A673 (cell line): ENCODE data around the gene ZMAT5. TPM values are rescaled to one million over a fixed set of nuclear protein-coding genes. Genes with fewer than 3 reads are reported as not detected.

ENCODE experiments used
- BruUV-seq: library from RNA; stranded (reverse); fragments of 400-500 nt; replicated peaks from 2 replicates; lab custom pipeline; 2021; lab: Mats Ljungman, UMichigan
- CTCF ChIA-PET: fragments of 300-600 bp; sonication (Branson Sonifier 250); formaldehyde crosslinking; loops from one replicate; lab custom pipeline; 2022; ENCODE audit warnings: antibody characterized with exemption; lab: Charles Lee
- POLR2A ChIA-PET: fragments of 300-600 bp; sonication (Branson Sonifier 250); formaldehyde crosslinking; loops from one replicate; lab custom pipeline; 2022; ENCODE audit warnings: antibody characterized with exemption; ENCODE audit not compliant: low non-redundant PET; lab: Charles Lee
- DNase-seq: peaks from one replicate; pipeline ENCODE4 v3.0.0-alpha.2; 2015; ENCODE audit warnings: low spot score
- H3K27ac ChIP-seq: fragments of 200-600 bp; sonication (generic); 2 replicates; pipeline ENCODE4 v1.5.1; 2016; ENCODE audit warnings: mixed run types, low read depth, mild to moderate bottlenecking, mixed read lengths, antibody characterized with exemption, low read length; ENCODE audit not compliant: poor library complexity, severe bottlenecking
- H3K27me3 ChIP-seq: fragments of 200-600 bp; sonication (generic); replicated peaks from 2 replicates; pipeline ENCODE4 v1.6.1; 2017; ENCODE audit warnings: mixed run types, low read depth, mild to moderate bottlenecking, mixed read lengths, antibody characterized with exemption, low read length; ENCODE audit not compliant: insufficient read depth, poor library complexity
- H3K36me3 ChIP-seq: fragments of 200-600 bp; sonication (generic); 2 replicates; pipeline ENCODE4 v1.6.1; 2016; ENCODE audit warnings: mixed run types, mild to moderate bottlenecking, mixed read lengths, antibody characterized with exemption, low read length; ENCODE audit not compliant: insufficient read depth, poor library complexity, severe bottlenecking
- H3K4me1 ChIP-seq: fragments of 200-600 bp; sonication (generic); 2 replicates; pipeline ENCODE4 v1.6.1; 2017; ENCODE audit warnings: mixed run types, mild to moderate bottlenecking, mixed read lengths, antibody characterized with exemption, low read length; ENCODE audit not compliant: insufficient read depth, poor library complexity, severe bottlenecking
- H3K4me3 ChIP-seq: fragments of 200-600 bp; sonication (generic); 2 replicates; pipeline ENCODE4 v1.5.1; 2016; ENCODE audit warnings: low read depth, mixed run types, mild to moderate bottlenecking, mixed read lengths, low read length; ENCODE audit not compliant: poor library complexity, severe bottlenecking
- H3K9me3 ChIP-seq: fragments of 200-600 bp; sonication (generic); 2 replicates; pipeline ENCODE4 v1.6.1; 2016; ENCODE audit warnings: mixed run types, low read depth, mild to moderate bottlenecking, mixed read lengths, antibody characterized with exemption, low read length; ENCODE audit not compliant: poor library complexity, severe bottlenecking
- EZH2 ChIP-seq: fragments of 200-600 bp; sonication (generic); IDR thresholded peaks from 2 replicates; pipeline ENCODE4 v1.6.1; 2017; ENCODE audit warnings: borderline replicate concordance, low read depth, mild to moderate bottlenecking, mixed read lengths, antibody characterized with exemption, low read length; ENCODE audit not compliant: poor library complexity, severe bottlenecking
- intact Hi-C: fragments of 100-400 bp; cut with micrococcal nuclease; formaldehyde crosslinking; loops from one replicate; pipeline ENCODE4 v1.10.0; 2022; ENCODE audit not compliant: unreplicated experiment
- total RNA-seq: library from RNA; stranded (reverse); gene quantifications from 2 replicates; pipeline ENCODE4 v1.2.3, GENCODE V29; 2021
- TF ChIP-seq, protein P1 (sequence below): fragments of 300-800, 200-600 bp; sonication (generic); conservative IDR thresholded peaks from 2 replicates; pipeline ENCODE4 v1.5.1; 2017; ENCODE audit warnings: low read depth, mild to moderate bottlenecking, antibody characterized with exemption, low read length, moderate library complexity, mixed read lengths

Gene ZMAT5
- total RNA-seq, 1 experiment from 2014 or later, result 19.8 TPM

DNA sequence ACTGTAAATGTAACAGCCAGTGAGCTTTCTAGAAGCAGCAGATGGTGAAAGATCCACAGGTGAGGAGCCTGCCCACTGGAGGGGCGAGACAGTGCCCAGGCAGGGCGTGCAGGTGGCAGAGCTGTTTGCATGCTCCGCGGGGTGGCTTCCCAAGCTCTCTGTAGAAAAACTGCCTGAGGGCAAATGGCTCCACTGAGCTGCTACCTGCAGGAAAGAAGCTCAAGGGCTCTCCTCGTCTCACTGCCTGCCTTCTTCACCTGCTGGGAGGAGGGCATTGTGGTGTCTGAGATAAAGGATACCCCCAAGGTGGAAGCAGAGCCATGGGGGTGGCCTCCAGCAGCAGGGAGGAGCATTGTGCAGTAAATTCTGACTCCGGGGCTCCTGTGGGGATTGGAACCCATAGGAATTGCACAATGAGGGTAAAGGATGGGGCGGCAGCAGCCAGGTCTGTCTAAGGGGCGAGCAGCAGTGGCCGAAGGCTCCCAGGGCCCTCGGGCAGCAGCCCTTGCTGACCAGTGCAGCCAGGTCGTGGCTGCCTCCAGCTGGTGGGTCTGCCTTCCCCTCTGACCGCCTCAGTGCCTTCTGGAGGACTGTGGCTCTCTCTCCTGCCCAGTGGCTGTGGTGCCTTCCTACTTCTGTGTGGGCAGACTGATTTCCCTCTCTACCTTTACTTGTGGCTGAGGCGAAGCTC lies 75.0 kb downstream of the ZMAT5 start:
- ChIA-PET POLR2A (no interaction called here), CTCF (interaction anchor here (1.2 kb wide), 1 partner anchor 313 kb away, joined by 4 read pairs; no protein-coding TSS in a partner anchor)
- BruUV-seq, result no TSS peak
- H3K9me3 ChIP-seq, result no peaks in the 10 kb centered on the region
- peaks cover 75% of the 10 kb centered on the region for H3K4me1 ChIP-seq
- no peak for DNase-seq
- no peak for TF ChIP-seq EZH2
- TF ChIP-seq, protein P1, sequence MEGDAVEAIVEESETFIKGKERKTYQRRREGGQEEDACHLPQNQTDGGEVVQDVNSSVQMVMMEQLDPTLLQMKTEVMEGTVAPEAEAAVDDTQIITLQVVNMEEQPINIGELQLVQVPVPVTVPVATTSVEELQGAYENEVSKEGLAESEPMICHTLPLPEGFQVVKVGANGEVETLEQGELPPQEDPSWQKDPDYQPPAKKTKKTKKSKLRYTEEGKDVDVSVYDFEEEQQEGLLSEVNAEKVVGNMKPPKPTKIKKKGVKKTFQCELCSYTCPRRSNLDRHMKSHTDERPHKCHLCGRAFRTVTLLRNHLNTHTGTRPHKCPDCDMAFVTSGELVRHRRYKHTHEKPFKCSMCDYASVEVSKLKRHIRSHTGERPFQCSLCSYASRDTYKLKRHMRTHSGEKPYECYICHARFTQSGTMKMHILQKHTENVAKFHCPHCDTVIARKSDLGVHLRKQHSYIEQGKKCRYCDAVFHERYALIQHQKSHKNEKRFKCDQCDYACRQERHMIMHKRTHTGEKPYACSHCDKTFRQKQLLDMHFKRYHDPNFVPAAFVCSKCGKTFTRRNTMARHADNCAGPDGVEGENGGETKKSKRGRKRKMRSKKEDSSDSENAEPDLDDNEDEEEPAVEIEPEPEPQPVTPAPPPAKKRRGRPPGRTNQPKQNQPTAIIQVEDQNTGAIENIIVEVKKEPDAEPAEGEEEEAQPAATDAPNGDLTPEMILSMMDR, result no peak
- no peak overlapping the region for H3K27ac ChIP-seq
- H3K36me3 ChIP-seq, result no peaks in the 10 kb centered on the region
- intact Hi-C loops, result loop anchor here (2.0 kb wide), 1 partner anchor 313 kb away; no protein-coding TSS in a partner anchor
- H3K27me3 ChIP-seq, result no peaks in the 10 kb centered on the region
- no peak overlapping the region for H3K4me3 ChIP-seq

DNA sequence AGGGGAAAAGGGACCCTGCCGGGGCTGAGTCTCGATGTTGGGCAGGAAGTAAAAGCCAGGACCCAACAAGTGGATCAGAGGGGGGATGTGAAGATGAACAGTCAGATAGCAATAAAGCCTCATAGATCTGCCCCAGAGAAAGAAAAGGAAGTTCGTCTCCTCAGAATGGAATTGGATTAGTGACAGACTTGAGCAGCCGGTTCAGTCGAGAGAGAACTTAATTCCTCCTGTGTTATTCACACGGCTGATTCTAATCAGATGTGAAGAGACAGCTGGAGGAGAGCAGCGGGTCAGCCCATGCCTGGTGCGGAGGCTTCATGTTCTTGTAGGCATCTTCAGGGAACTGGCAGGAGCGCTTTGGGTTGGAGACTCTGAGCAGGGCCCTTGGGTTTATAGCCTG lies 76.3 kb downstream of the ZMAT5 start:
- H3K4me3 ChIP-seq, result no peak overlapping the region
- no peaks in the 10 kb centered on the region for H3K36me3 ChIP-seq
- ChIA-PET CTCF (interaction anchor here (0.6 to 1.8 kb wide), 8 partner anchors 9 to 398 kb away, joined by 3 to 18 read pairs (median 5); partner anchors contain the start of gene ZMAT5), POLR2A (no interaction called here)
- no peak for TF ChIP-seq EZH2
- TF ChIP-seq, protein P1, result no peak
- H3K27me3 ChIP-seq, result no peaks in the 10 kb centered on the region
- intact Hi-C loops, result loop anchor here (1.0 to 2.0 kb wide), 2 partner anchors 49 to 314 kb away; no protein-coding TSS in a partner anchor
- DNase-seq, result peak; percentile 94
- no TSS peak for BruUV-seq
- H3K4me1 ChIP-seq, result peaks cover 69% of the 10 kb centered on the region
- peak overlapping the region; percentile 71 for H3K27ac ChIP-seq
- H3K9me3 ChIP-seq, result no peaks in the 10 kb centered on the region

DNA sequence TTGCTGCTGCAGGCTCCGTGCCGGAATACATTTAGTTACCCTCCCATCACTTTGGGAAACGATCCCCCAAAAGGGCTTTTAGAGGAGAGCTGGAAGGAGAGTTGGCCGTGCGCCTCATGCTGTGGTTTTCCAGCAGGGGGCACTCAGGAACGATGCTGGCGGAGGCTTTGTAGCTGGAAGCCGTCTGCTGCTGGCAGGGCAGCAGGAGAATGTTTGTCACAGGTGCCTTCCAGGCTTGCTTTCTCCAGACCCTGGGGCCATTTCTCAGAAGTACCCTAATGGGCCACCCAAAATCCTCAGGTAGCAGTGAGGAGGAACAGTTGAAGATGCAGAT lies 77.0 kb downstream of the ZMAT5 start:
- Histone ChIP-seq H3K4me1 (peaks cover 63% of the 10 kb centered on the region), H3K36me3 (no peaks in the 10 kb centered on the region), H3K27ac (peak overlapping the region; percentile 71), H3K9me3 (no peaks in the 10 kb centered on the region), H3K27me3 (no peaks in the 10 kb centered on the region), H3K4me3 (peak overlapping the region; percentile 13)
- POLR2A ChIA-PET, result interaction anchor here (0.6 to 0.7 kb wide), 4 partner anchors 52 to 1348 kb away, joined by 3 to 21 read pairs (median 4); no protein-coding TSS in a partner anchor
- no TSS peak for BruUV-seq
- CTCF ChIA-PET, result interaction anchor here (0.6 to 1.8 kb wide), 8 partner anchors 9 to 399 kb away, joined by 3 to 18 read pairs (median 5); partner anchors contain the start of gene ZMAT5
- TF ChIP-seq, protein P1, result peak; percentile 91
- TF ChIP-seq EZH2, result no peak
- intact Hi-C loops, result loop anchor here (1.0 to 2.0 kb wide), 2 partner anchors 49 to 315 kb away; no protein-coding TSS in a partner anchor
- peak; percentile 86 for DNase-seq
